DND-41 (cell line): ENCODE measurements around the gene FUT3.
A peak's percentile ranks its signal among the peaks of the same experiment; 100 is the strongest.

Experiments
- ATAC-seq: fragments of 200-7000 bp; cut with Tn5 transposase; 3 replicates; pipeline ENCODE4 v1.9.1; 2021; ENCODE audit warnings: low read depth; ENCODE audit not compliant: insufficient read depth
- DNase-seq: peaks from one replicate; pipeline ENCODE4 v3.0.0-alpha.2; 2020
- H2AFZ ChIP-seq: 2 replicates; pipeline ENCODE4 v1.6.0; 2012; ENCODE audit warnings: low read depth, low read length
- H3K27ac ChIP-seq: 2 replicates; pipeline ENCODE4 v1.5.1; 2012; ENCODE audit warnings: low read length, inconsistent platforms
- H3K27me3 ChIP-seq: fragments of 200-600 bp; sonication (generic); 2 replicates; pipeline ENCODE4 v1.6.0; 2012; ENCODE audit warnings: low read length, mild to moderate bottlenecking, inconsistent platforms; ENCODE audit not compliant: insufficient read depth, poor library complexity
- H3K36me3 ChIP-seq: 2 replicates; pipeline ENCODE4 v1.5.1; 2012; ENCODE audit warnings: low read length, inconsistent platforms; ENCODE audit not compliant: insufficient read depth
- H3K4me1 ChIP-seq: 2 replicates; pipeline ENCODE4 v1.5.1; 2012; ENCODE audit warnings: mild to moderate bottlenecking, low read length; ENCODE audit not compliant: insufficient read depth
- H3K4me2 ChIP-seq: 2 replicates; pipeline ENCODE4 v1.6.0; 2012; ENCODE audit warnings: mild to moderate bottlenecking, moderate library complexity, low read length, inconsistent platforms; ENCODE audit not compliant: insufficient read depth
- H3K4me3 ChIP-seq, 2 experiments: fragments of 200-600 bp in 1 of 2; shearing (Covaris generic) in 1 of 2; 2 replicates each; pipeline ENCODE4 v1.5.1; 2012 to 2016; ENCODE audit warnings: inconsistent platforms in 2 of 2, low read length in 2 of 2, mild to moderate bottlenecking in 2 of 2, low read depth in 1 of 2, moderate library complexity in 1 of 2
- H3K79me2 ChIP-seq: 2 replicates; pipeline ENCODE4 v1.6.0; 2012; ENCODE audit warnings: low read length, inconsistent platforms; ENCODE audit not compliant: insufficient read depth
- H3K9ac ChIP-seq: 2 replicates; pipeline ENCODE4 v1.6.0; 2012; ENCODE audit warnings: low read depth, mild to moderate bottlenecking, inconsistent platforms, low read length, moderate library complexity
- H3K9me3 ChIP-seq: 2 replicates; pipeline ENCODE4 v1.5.1; 2012; ENCODE audit warnings: low read length, moderate library complexity, mild to moderate bottlenecking, inconsistent platforms; ENCODE audit not compliant: insufficient read depth, severe bottlenecking
- H4K20me1 ChIP-seq: 2 replicates; pipeline ENCODE4 v1.6.0; 2012; ENCODE audit warnings: low read length; ENCODE audit not compliant: insufficient read depth
- CTCF ChIP-seq: IDR thresholded peaks from 2 replicates; pipeline ENCODE4 v1.5.1; 2012; ENCODE audit warnings: borderline replicate concordance, low read length, moderate library complexity, mild to moderate bottlenecking; ENCODE audit not compliant: poor library complexity, severe bottlenecking; ENCODE audit errors: extremely low read depth
- EZH2 ChIP-seq: IDR thresholded peaks from 3 replicates; pipeline ENCODE4 v1.6.1; 2012; ENCODE audit warnings: borderline replicate concordance, low read depth, mild to moderate bottlenecking, moderate library complexity, low read length, inconsistent platforms; ENCODE audit not compliant: severe bottlenecking

FUT3 gene

GRCh38 chr19:5803441-5803751 is 47.9 kb downstream of the FUT3 start:
- Histone ChIP-seq H3K27ac (peak overlapping the region; percentile 24), H3K9ac (peak overlapping the region; percentile 50), H3K4me2 (peak overlapping the region; percentile 67), H3K27me3 (peaks cover 5% of the 10 kb centered on the region), H3K36me3 (no peaks in the 10 kb centered on the region), H3K4me1 (peaks cover 16% of the 10 kb centered on the region), H3K4me3 (peak overlapping the region in 1 of 2 experiments; percentile 46; a peak in 2 of 4 replicates), H4K20me1 (no peaks in the 10 kb centered on the region), H3K79me2 (no peaks in the 10 kb centered on the region), H2AFZ (peak overlapping the region; percentile 83), H3K9me3 (no peaks in the 10 kb centered on the region)
- DNase-seq = no peak
- ATAC-seq = no peak
- TF ChIP-seq EZH2 = no peak
- TF ChIP-seq CTCF = no peak

DNA sequence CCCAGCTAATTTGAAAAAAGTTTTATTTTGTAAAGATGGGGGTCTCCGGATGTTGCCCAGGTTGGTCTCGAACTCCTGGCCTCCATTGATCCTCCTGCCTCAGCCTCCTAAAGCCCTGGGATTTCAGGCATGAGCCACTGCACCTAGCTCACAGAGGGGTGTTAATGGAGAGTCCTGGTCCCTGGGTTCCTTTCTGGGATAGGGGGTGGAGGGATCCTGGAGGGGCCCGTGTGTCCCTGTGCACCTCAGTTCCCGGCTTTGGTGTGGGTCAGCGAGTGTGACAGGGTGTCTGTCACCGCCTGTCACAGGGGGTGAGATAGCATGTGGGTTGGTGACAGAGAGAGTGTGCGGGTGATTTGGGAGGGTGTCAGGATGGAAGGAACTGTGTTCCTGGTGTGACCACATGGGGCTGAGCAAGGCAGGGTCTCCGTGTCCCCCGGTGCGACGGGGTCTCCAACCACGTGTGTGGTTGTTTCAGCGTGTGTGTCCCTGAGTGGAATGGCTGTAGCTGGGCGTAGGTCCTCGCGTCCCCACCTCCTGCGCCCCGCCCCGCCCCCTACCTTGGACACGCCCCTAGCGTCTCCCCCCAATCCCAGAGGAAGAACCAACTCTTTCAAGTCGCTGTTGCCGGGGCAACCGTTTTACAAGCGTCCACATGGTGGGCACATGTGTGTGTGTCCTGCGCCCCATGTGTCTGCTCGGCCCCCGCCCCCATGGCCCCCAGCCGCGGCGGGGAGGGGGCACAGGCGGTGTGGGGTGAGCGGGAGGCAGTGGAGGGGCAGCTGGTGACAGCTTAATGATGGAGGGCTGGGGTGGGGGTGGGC is 49.2 kb downstream of the FUT3 start:
- Histone ChIP-seq H3K4me1 (peaks cover 16% of the 10 kb centered on the region), H2AFZ (no peak overlapping the region), H3K79me2 (no peaks in the 10 kb centered on the region), H3K27me3 (peaks cover 5% of the 10 kb centered on the region), H3K9ac (no peak overlapping the region), H3K9me3 (no peaks in the 10 kb centered on the region), H3K4me3 (no peak overlapping the region), H3K27ac (no peak overlapping the region), H4K20me1 (no peaks in the 10 kb centered on the region), H3K36me3 (no peaks in the 10 kb centered on the region), H3K4me2 (no peak overlapping the region)
- ATAC-seq (no peak), DNase-seq (no peak)
- no peak for TF ChIP-seq CTCF
- no peak for TF ChIP-seq EZH2

DNA sequence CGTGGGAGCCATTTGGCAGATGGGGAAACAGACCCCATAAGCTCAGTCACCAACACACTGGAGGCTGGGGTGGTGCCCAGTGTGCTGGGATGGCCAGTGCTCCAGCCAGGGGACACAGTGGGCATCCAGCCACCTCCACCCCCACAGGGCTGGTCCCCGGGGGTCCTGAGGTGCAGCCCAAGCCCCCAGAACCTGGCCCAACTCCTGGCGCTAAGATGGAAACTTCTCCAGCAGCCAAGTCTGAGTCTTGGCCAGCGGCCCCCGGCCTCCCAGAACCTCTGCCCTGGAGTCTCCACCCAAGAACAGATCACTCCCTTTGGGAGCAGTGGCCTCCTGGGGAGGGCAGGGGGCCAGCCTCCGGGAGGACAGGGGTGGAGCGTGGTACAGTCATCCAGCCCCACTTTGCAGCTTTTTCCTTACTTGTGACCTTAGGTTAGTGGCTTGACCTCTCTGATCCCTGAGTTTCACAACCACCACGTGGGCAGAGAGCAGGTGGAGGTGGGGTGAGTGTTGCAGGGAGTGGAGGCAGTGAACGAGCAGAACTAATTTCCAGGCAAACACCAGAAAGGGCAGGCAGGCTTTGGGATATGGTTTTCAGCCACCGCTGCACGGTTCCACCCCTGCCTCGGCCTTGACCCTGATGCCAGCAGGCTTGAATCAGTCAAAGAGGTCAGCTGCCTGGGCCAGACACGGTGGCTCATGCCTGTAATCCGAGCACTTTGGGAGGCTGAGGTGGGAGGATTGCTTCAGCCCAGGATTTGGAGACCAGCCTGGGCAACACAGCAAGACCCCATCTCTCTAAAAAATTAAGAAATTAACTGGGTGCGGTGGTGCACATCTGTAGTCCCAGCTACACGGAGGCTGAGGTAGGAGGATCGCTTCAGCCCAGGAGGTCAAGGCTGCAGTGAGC is 50.6 kb downstream of the FUT3 start:
- Histone ChIP-seq H3K9ac (no peak overlapping the region), H3K4me2 (no peak overlapping the region), H3K4me3 (no peak overlapping the region)

More for the DNA sequence above, 50.6 kb downstream of the FUT3 start:
- TF ChIP-seq CTCF (no peak), EZH2 (no peak)
- ATAC-seq (no peak), DNase-seq (no peak)
- Histone ChIP-seq H3K79me2 (no peaks in the 10 kb centered on the region), H3K36me3 (no peaks in the 10 kb centered on the region), H3K9me3 (no peaks in the 10 kb centered on the region), H3K4me1 (peaks cover 16% of the 10 kb centered on the region), H2AFZ (no peak overlapping the region), H4K20me1 (no peaks in the 10 kb centered on the region), H3K27ac (no peak overlapping the region), H3K27me3 (peaks cover 5% of the 10 kb centered on the region)
